ENCODE measurements around the gene PRLHR. TPM values are rescaled to one million over a fixed set of nuclear protein-coding genes. Genes with fewer than 3 reads are reported as not detected.

Gene PRLHR
- polyA plus RNA-seq, 3 donors: not detected

- Mint-ChIP-seq H3K4me3 (no peak overlapping the region), H3K4me1 (no peaks in the 10 kb centered on the region), H3K36me3 (no peaks in the 10 kb centered on the region), H3K27ac (no peak overlapping the region), H3K27me3 (ENCODE audit: low read depth in 3 of 3) (peaks cover 6 to 16% (median 14%) of the 10 kb centered on the region in 3 donors), H3K9me3 (peaks cover 0 to 3% (median 0%) of the 10 kb centered on the region in 7 donors)
- Histone ChIP-seq H2AFZ (ENCODE audit: insufficient read depth, low read depth, low read length, poor library complexity, severe bottlenecking) (no peak overlapping the region), H3K36me3 (replicated peaks in 1 of 2; ENCODE audit: control insufficient read depth in 1 of 2, insufficient read depth in 2 of 2, low read length in 2 of 2) (no peaks in the 10 kb centered on the region), H3K27ac (ENCODE audit: low read depth in 1 of 2, low read length in 2 of 2) (no peak overlapping the region), H4K20me1 (ENCODE audit: insufficient read depth, low read length) (no peaks in the 10 kb centered on the region), H3K79me2 (ENCODE audit: insufficient read depth, low read length) (no peaks in the 10 kb centered on the region), H3K9me3 (replicated peaks in 1 of 2; ENCODE audit: control insufficient read depth in 1 of 2, insufficient read depth in 1 of 2, low read length in 2 of 2) (no peaks in the 10 kb centered on the region), H3K4me2 (replicated peaks; ENCODE audit: extremely low read depth, low read length, poor library complexity, severe bottlenecking) (no peak overlapping the region), H3K9ac (ENCODE audit: insufficient read depth, low read length, poor library complexity, severe bottlenecking) (no peak overlapping the region), H3K27me3 (ENCODE audit: control insufficient read depth in 2 of 2, insufficient read depth in 2 of 2, low read length in 2 of 2) (no peaks in the 10 kb centered on the region), H3K4me3 (replicated peaks in 1 of 3; ENCODE audit: low read depth in 2 of 3, low read length in 3 of 3) (no peak overlapping the region), H3K4me1 (ENCODE audit: control insufficient read depth in 1 of 2, insufficient read depth in 2 of 2, low read length in 2 of 2) (no peaks in the 10 kb centered on the region)
- no peak for DNase-seq
- no peak for TF ChIP-seq CTCF (IDR thresholded peaks at IDR 0.05)
- intact Hi-C loops (cut with micrococcal nuclease): no loop called here
- WGBS (ENCODE audit: insufficient coverage): no CpG with 5 or more reads among the region's 7 CpGs
Measured at GRCh38 chr10:118633786-118634185, 38.3 kb upstream of the PRLHR start.

GRCh38 chr10:118629211-118629610 is 33.8 kb upstream of the PRLHR start:
- no peak for DNase-seq
- Mint-ChIP-seq H3K4me3 (no peak overlapping the region), H3K4me1 (no peaks in the 10 kb centered on the region), H3K27ac (no peak overlapping the region), H3K9me3 (no peaks in the 10 kb centered on the region), H3K36me3 (no peaks in the 10 kb centered on the region), H3K27me3 (ENCODE audit: low read depth in 3 of 3) (peaks cover 9 to 29% (median 16%) of the 10 kb centered on the region in 3 donors)
- no peaks in the 10 kb centered on the region for H3K27me3 ChIP-seq (ENCODE audit: control insufficient read depth in 2 of 2, insufficient read depth in 2 of 2, low read length in 2 of 2)
- no peaks in the 10 kb centered on the region for H3K9me3 ChIP-seq (replicated peaks in 1 of 2; ENCODE audit: control insufficient read depth in 1 of 2, insufficient read depth in 1 of 2, low read length in 2 of 2)
- no peak for TF ChIP-seq CTCF (IDR thresholded peaks at IDR 0.05)
- H3K4me2 ChIP-seq (replicated peaks; ENCODE audit: extremely low read depth, low read length, poor library complexity, severe bottlenecking): no peak overlapping the region
- no peak overlapping the region for H3K27ac ChIP-seq (ENCODE audit: low read depth in 1 of 2, low read length in 2 of 2)
- intact Hi-C loops (cut with micrococcal nuclease): no loop called here
- H3K4me1 ChIP-seq (ENCODE audit: control insufficient read depth in 1 of 2, insufficient read depth in 2 of 2, low read length in 2 of 2): no peaks in the 10 kb centered on the region
- no peak overlapping the region for H3K9ac ChIP-seq (ENCODE audit: insufficient read depth, low read length, poor library complexity, severe bottlenecking)
- H3K4me3 ChIP-seq (replicated peaks in 1 of 3; ENCODE audit: low read depth in 2 of 3, low read length in 3 of 3): no peak overlapping the region
- no peaks in the 10 kb centered on the region for H3K79me2 ChIP-seq (ENCODE audit: insufficient read depth, low read length)
- H3K36me3 ChIP-seq (replicated peaks in 1 of 2; ENCODE audit: control insufficient read depth in 1 of 2, insufficient read depth in 2 of 2, low read length in 2 of 2): no peaks in the 10 kb centered on the region
- no peak overlapping the region for H2AFZ ChIP-seq (ENCODE audit: insufficient read depth, low read depth, low read length, poor library complexity, severe bottlenecking)
- no peaks in the 10 kb centered on the region for H4K20me1 ChIP-seq (ENCODE audit: insufficient read depth, low read length)
- no CpG with 5 or more reads among the region's 3 CpGs for WGBS (ENCODE audit: insufficient coverage)
